HepG2 (cell line): ENCODE measurements around the gene GNG7. TPM values are rescaled to one million over a fixed set of nuclear protein-coding genes. Genes with fewer than 3 reads are reported as not detected.

Experiments
- ATAC-seq: fragments of 200-7000 bp; cut with Tn5 transposase; 3 replicates; pipeline ENCODE4 v1.9.1; 2020; ENCODE audit warnings: mild to moderate bottlenecking, moderate library complexity
- BruUV-seq: library from RNA; stranded (reverse); fragments of 400-500 nt; replicated peaks from 2 replicates; lab custom pipeline; 2021; lab: Mats Ljungman, UMichigan
- CTCF ChIA-PET: fragments of 300-600 bp; formaldehyde crosslinking; extraction: SDS; loops from one replicate; lab custom pipeline; 2021; ENCODE audit warnings: low total read pairs, inconsistent platforms, low intra/inter-chr PET ratio; lab: Yijun Ruan, JAX
- POLR2A ChIA-PET: fragments of 350-600 bp; sonication (Branson Sonifier 250); formaldehyde crosslinking; loops from one replicate; lab custom pipeline; 2020; ENCODE audit warnings: antibody characterized with exemption, inconsistent platforms; lab: Yijun Ruan, JAX
- DNase-seq: peaks from one replicate; pipeline ENCODE4 v3.0.0-alpha.2; 2015; ENCODE audit warnings: low spot score
- FAIRE-seq: peaks from 3 replicates; lab custom pipeline; 2011; peaks lifted over from hg19 to GRCh38; lab: Jason Lieb, UNC
- H2AFZ ChIP-seq: one replicate; pipeline ENCODE4 v1.6.1; 2011; ENCODE audit warnings: low read length, inconsistent platforms
- H3K27ac ChIP-seq: fragments of 300-600 bp; 3 replicates; pipeline ENCODE4 v1.8.0; 2011; ENCODE audit warnings: mixed run types, mild to moderate bottlenecking, mixed read lengths, low read length, inconsistent platforms; ENCODE audit not compliant: insufficient read depth; ENCODE audit errors: extremely low read length
- H3K27me3 ChIP-seq, 2 experiments: fragments of 200-600 bp in 1 of 2; 2 replicates in 1 of 2; 3 replicates in 1 of 2; pipeline versions ENCODE4 v1.6.0 to v1.8.0; 2011; ENCODE audit warnings: low read length in 2 of 2, mild to moderate bottlenecking in 2 of 2, moderate library complexity in 2 of 2, inconsistent platforms in 1 of 2; ENCODE audit not compliant: insufficient read depth in 2 of 2, control insufficient read depth in 1 of 2
- H3K36me3 ChIP-seq, 2 experiments: fragments of 200-600 bp in 1 of 2; replicated peaks in 1 of 2; 2 replicates in 1 of 2; 3 replicates in 1 of 2; pipeline versions ENCODE4 v1.5.1 to v1.8.0; 2011; ENCODE audit warnings: low read length in 2 of 2, inconsistent platforms in 1 of 2; ENCODE audit not compliant: insufficient read depth in 2 of 2, control insufficient read depth in 1 of 2
- H3K4me1 ChIP-seq: 2 replicates; pipeline ENCODE4 v1.5.1; 2012; ENCODE audit warnings: low read length, inconsistent platforms; ENCODE audit not compliant: insufficient read depth
- H3K4me2 ChIP-seq: 2 replicates; pipeline ENCODE4 v1.6.0; 2011; ENCODE audit warnings: low read depth, low read length, inconsistent platforms
- H3K4me3 ChIP-seq, 3 experiments: fragments of 200-600 bp in 1 of 3; sonication (generic), shearing (Covaris generic) in 1 of 3; replicated peaks in 1 of 3; 2 replicates each; pipeline ENCODE4 v1.5.1; 2011 to 2016; ENCODE audit warnings: low read length in 3 of 3, inconsistent platforms in 2 of 3, low read depth in 2 of 3, mild to moderate bottlenecking in 2 of 3, control low read depth in 1 of 3, mixed read lengths in 1 of 3; ENCODE audit not compliant: insufficient read depth in 1 of 3
- H3K79me2 ChIP-seq: one replicate; pipeline ENCODE4 v1.6.1; 2011; ENCODE audit warnings: low read length, inconsistent platforms; ENCODE audit not compliant: insufficient read depth
- H3K9ac ChIP-seq: 2 replicates; pipeline ENCODE4 v1.6.0; 2011; ENCODE audit warnings: mild to moderate bottlenecking, low read depth, low read length, inconsistent platforms; ENCODE audit not compliant: insufficient read depth
- H3K9me3 ChIP-seq: 2 replicates; pipeline ENCODE4 v1.5.1; 2012; ENCODE audit warnings: mild to moderate bottlenecking, low read length
- H4K20me1 ChIP-seq: 2 replicates; pipeline ENCODE4 v1.6.0; 2011; ENCODE audit warnings: inconsistent platforms, mild to moderate bottlenecking, low read length, moderate library complexity; ENCODE audit not compliant: insufficient read depth
- ZFX ChIP-seq: sonication (generic); formaldehyde crosslinking; IDR thresholded peaks from 2 replicates; pipeline ENCODE4 v1.4.0; 2020; ENCODE audit warnings: mild to moderate bottlenecking, low read depth, missing genetic modification reagents, moderate library complexity
- ZFYVE20 ChIP-seq: sonication (generic); formaldehyde crosslinking; IDR thresholded peaks from 2 replicates; pipeline ENCODE4 v1.8.0; 2023; ENCODE audit warnings: low read depth, mild to moderate bottlenecking, moderate library complexity, missing genetic modification reagents, borderline replicate concordance
- ZNF652 ChIP-seq: IDR thresholded peaks from 2 replicates; pipeline ENCODE4 v1.6.1; 2016; ENCODE audit warnings: low read depth, borderline replicate concordance
- ZNF775 ChIP-seq: sonication (generic); formaldehyde crosslinking; IDR thresholded peaks from 2 replicates; pipeline ENCODE4 v1.4.0; 2020; ENCODE audit warnings: missing genetic modification reagents, mild to moderate bottlenecking, moderate library complexity, borderline replicate concordance
- ZNF816 ChIP-seq: sonication (generic); formaldehyde crosslinking; IDR thresholded peaks from 2 replicates; pipeline ENCODE4 v1.8.0; 2022; ENCODE audit warnings: missing genetic modification reagents, mild to moderate bottlenecking, borderline replicate concordance
- WGBS: methylation state at CpG from one replicate; pipeline ENCODE4 v1.1.6; 2017; ENCODE audit warnings: low lambda C conversion rate; 5-methylcytosine and 5-hydroxymethylcytosine counted together
- in situ Hi-C: cut with HindIII; loops from 2 replicates; pipeline ENCODE4 v1.10.0; 2017; ENCODE audit warnings: low pct_unique_long_range_greater_than_20kb; ENCODE audit not compliant: extremely low pct_ligation_motif_present
- intact Hi-C: fragments of 100-400 bp; cut with micrococcal nuclease; formaldehyde crosslinking; loops from one replicate; pipeline ENCODE4 v1.10.0; 2022; ENCODE audit not compliant: unreplicated experiment
- polyA plus RNA-seq, 8 experiments: library from polyadenylated mRNA; depleted of rRNA in 3 of 8; stranded (reverse) in 7 of 8; unstranded in 1 of 8; fragments of >200 nt; fragmentation: Illumina TruSeq in 4 of 8; extraction: Trizol in 4 of 8; gene quantifications; 2 replicates each; pipeline versions ENCODE4 v1.2.1 to v1.2.3, GENCODE V29; 2011 to 2016; ENCODE audit warnings: low read depth in 4 of 8, missing spikeins in 1 of 8, mixed read lengths in 1 of 8; ENCODE audit not compliant: insufficient read depth in 1 of 8
- total RNA-seq, 5 experiments: library from RNA; depleted of rRNA; stranded (reverse); fragments of >200 nt; fragmentation: Illumina TruSeq; extraction: Trizol; gene quantifications; 2 replicates each; pipeline ENCODE4 v1.2.3, GENCODE V29; 2016; ENCODE audit warnings: low read depth in 1 of 5
- TF ChIP-seq, protein P1 (sequence below): sonication (generic); formaldehyde crosslinking; IDR thresholded peaks from 2 replicates; pipeline ENCODE4 v1.8.0; 2022; ENCODE audit warnings: mild to moderate bottlenecking, missing genetic modification reagents; ENCODE audit not compliant: insufficient replicate concordance
- TF ChIP-seq, protein P2 (sequence below): sonication (generic); formaldehyde crosslinking; IDR thresholded peaks from 2 replicates; pipeline ENCODE4 v1.4.0; 2020; ENCODE audit warnings: missing genetic modification reagents

Gene GNG7
- total and polyA plus RNA-seq, 2 of the 13 experiments (the other 11 are each of a cell fraction or from before 2014, with no cell fraction given): 1.4 to 3.3 TPM

DNA sequence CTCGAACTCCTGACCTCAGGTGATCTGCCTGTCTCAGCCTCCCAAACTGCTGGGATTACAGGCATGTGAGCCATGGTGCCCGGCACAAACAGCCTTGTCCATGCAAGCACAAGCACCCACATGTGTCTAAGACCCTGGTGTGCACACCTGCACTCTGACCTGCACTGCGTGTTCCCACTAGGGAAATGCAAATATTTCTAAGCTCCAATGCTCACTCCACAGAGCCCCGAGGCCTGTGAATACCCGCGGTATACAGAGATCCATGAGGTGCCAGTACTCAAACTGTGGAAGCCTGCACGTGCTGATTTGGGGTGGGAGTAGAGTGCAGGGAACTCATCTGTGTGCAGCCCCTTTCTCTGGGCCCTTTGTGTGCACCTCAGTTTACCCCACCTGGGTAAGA is 211.8 kb downstream of the GNG7 start:
- no peaks in the 10 kb centered on the region for H4K20me1 ChIP-seq
- TF ChIP-seq ZNF775 (CRISPR knock-in tag): no peak
- no peak for TF ChIP-seq ZFYVE20 (CRISPR knock-in tag)
- no peak for TF ChIP-seq ZNF652 (CRISPR knock-in tag)
- no peak for TF ChIP-seq ZFX
- TF ChIP-seq, protein P1, sequence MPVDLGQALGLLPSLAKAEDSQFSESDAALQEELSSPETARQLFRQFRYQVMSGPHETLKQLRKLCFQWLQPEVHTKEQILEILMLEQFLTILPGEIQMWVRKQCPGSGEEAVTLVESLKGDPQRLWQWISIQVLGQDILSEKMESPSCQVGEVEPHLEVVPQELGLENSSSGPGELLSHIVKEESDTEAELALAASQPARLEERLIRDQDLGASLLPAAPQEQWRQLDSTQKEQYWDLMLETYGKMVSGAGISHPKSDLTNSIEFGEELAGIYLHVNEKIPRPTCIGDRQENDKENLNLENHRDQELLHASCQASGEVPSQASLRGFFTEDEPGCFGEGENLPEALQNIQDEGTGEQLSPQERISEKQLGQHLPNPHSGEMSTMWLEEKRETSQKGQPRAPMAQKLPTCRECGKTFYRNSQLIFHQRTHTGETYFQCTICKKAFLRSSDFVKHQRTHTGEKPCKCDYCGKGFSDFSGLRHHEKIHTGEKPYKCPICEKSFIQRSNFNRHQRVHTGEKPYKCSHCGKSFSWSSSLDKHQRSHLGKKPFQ (CRISPR knock-in tag): peak; percentile 93
- TF ChIP-seq ZNF816: no peak
- TF ChIP-seq, protein P2, sequence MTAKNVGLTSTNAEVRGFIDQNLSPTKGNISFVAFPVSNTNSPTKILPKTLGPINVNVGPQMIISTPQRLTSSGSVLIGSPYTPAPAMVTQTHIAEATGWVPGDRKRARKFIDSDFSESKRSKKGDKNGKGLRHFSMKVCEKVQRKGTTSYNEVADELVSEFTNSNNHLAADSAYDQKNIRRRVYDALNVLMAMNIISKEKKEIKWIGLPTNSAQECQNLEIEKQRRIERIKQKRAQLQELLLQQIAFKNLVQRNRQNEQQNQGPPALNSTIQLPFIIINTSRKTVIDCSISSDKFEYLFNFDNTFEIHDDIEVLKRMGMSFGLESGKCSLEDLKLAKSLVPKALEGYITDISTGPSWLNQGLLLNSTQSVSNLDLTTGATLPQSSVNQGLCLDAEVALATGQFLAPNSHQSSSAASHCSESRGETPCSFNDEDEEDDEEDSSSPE (CRISPR knock-in tag): no peak
- peaks cover 14 to 51% of the 10 kb centered on the region in 2 experiments for H3K27me3 ChIP-seq
- no peak overlapping the region for H3K9ac ChIP-seq
- CTCF ChIA-PET: no interaction called here
- DNase-seq (no peak), ATAC-seq (no peak), FAIRE-seq (no peak)
- 17% methylated on average over 5 of the region's 7 CpGs for WGBS
- H3K79me2 ChIP-seq: no peaks in the 10 kb centered on the region
- no TSS peak for BruUV-seq
- no peaks in the 10 kb centered on the region for H3K36me3 ChIP-seq
- H3K27ac ChIP-seq: no peak overlapping the region
- peak overlapping the region; percentile 36; the same call in 1 of the 2 replicates for H3K4me2 ChIP-seq
- POLR2A ChIA-PET: interaction anchor here (3.1 kb wide), 1 partner anchor 14 kb away, joined by 16 read pairs; the partner anchor contains the start of gene GADD45B
- in situ Hi-C loops (no loop called here), intact Hi-C loops (no loop called here)
- peaks cover 57% of the 10 kb centered on the region for H3K4me1 ChIP-seq
- H3K9me3 ChIP-seq: no peaks in the 10 kb centered on the region
- H2AFZ ChIP-seq: no peak overlapping the region
- peak overlapping the region in 1 of 3 experiments; percentile 29; a peak in 1 of 6 replicates for H3K4me3 ChIP-seq
